ENCODE measurements around the gene SHANK3.

The SHANK3 gene

DNA sequence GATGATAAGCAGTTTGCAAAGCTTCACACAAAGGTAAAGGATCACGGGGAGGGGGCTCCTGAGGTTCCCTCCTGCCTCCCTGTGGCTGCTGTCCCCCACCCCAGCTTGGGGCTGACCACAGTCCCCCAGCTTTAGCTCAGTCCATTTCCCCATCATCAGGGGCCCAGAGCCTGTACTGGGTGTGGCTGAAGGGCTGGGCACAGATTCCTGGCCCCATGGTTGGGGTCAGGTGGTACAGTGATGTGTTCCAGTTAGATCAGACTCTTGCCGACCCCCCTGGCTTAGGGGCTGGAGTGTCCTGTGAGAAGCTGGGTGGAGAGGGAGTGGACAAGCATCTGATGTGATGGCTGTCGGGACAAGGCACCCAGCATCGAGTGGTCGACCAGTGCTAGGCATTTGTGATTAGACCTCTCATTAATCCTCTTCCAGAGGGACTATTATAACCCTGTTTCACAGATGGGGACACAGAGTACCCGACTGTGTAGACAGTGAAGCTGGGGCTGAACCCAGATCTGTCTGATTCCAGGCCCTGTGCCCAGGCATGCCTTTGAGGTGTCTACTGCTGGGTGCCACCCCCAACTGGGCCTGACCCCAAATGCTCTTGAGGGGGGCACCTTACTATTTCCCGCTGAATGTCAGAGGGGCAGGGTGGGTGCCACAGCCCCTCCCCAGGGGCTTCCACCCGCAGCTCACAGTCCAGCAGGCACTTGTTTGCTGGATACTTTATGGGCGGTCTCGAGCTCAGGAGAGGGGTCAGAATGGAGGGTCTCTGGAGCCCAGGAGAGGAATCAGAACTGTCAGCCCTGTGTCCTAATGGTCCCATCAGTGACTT lies 4.3 kb downstream of the SHANK3 start:
- ATAC-seq (replicated peaks; ENCODE audit: extremely low read depth, poor library complexity, severe bottlenecking) (no peak), DNase-seq (ENCODE audit: low spot score in 2 of 2) (no peak)
- H3K9me3 Mint-ChIP-seq: no peaks in the 10 kb centered on the region
- no peak overlapping the region for H3K27ac Mint-ChIP-seq (ENCODE audit: low read depth)
- H3K27me3 Mint-ChIP-seq: peaks cover 34% of the 10 kb centered on the region
- no peak overlapping the region for H3K4me3 Mint-ChIP-seq
- peaks cover 9% of the 10 kb centered on the region for H3K4me1 Mint-ChIP-seq
- H3K36me3 Mint-ChIP-seq (ENCODE audit: insufficient read depth): no peaks in the 10 kb centered on the region

DNA sequence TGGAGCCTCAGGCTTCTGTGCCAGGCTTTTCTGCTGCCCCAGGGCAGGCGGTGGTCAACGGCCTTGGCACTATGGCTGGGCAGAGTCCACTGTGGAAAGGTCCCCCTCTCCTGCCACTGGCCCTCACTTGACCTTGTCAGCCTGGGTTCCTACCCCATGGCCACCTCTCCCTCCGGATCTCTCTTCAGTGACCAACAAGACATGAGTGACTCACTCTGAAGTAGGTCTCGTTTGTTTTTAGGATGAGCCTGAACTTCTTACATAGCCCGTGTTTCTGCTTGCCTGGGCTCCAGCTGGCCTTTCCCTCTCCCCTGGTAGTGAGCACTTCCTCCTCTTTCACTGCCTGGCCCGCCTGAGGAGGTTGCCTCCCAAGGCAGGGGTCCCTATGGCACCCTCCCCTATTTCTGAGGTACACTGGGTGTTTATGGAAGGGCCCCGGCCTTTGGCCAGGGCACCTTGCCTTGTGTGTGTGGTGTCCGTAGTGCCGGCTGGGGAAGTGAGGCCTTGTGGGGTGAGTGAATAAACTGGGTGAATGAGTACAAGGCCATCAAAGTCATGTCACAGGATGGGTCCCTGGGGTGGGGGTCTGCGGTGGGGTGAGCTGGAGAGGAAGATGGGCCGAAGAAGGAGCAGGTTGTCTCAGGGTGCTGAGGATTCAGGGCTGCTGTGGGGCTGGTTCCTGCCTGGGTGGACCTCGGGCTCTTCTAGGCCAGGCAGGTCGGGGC lies 5.0 kb downstream of the SHANK3 start:
- peaks cover 26% of the 10 kb centered on the region for H3K27me3 Mint-ChIP-seq
- peaks cover 7% of the 10 kb centered on the region for H3K4me1 Mint-ChIP-seq
- H3K4me3 Mint-ChIP-seq: no peak overlapping the region
- DNase-seq (ENCODE audit: low spot score in 2 of 2) (no peak), ATAC-seq (replicated peaks; ENCODE audit: extremely low read depth, poor library complexity, severe bottlenecking) (no peak)
- no peaks in the 10 kb centered on the region for H3K36me3 Mint-ChIP-seq (ENCODE audit: insufficient read depth)
- H3K9me3 Mint-ChIP-seq: no peaks in the 10 kb centered on the region
- peak overlapping the region; percentile 76 for H3K27ac Mint-ChIP-seq (ENCODE audit: low read depth)

- H3K27ac Mint-ChIP-seq (ENCODE audit: low read depth): peak overlapping the region; percentile 76
- DNase-seq (ENCODE audit: low spot score in 2 of 2): peak in 1 of 2 donors; percentile 7
- H3K4me3 Mint-ChIP-seq: no peak overlapping the region
- H3K27me3 Mint-ChIP-seq: peaks cover 21% of the 10 kb centered on the region
- no peaks in the 10 kb centered on the region for H3K36me3 Mint-ChIP-seq (ENCODE audit: insufficient read depth)
- no peak for ATAC-seq (replicated peaks; ENCODE audit: extremely low read depth, poor library complexity, severe bottlenecking)
- peaks cover 1% of the 10 kb centered on the region for H3K4me1 Mint-ChIP-seq
- no peaks in the 10 kb centered on the region for H3K9me3 Mint-ChIP-seq
Measured at GRCh38 chr22:50678218-50678650, 5.6 kb downstream of the SHANK3 start.

DNA sequence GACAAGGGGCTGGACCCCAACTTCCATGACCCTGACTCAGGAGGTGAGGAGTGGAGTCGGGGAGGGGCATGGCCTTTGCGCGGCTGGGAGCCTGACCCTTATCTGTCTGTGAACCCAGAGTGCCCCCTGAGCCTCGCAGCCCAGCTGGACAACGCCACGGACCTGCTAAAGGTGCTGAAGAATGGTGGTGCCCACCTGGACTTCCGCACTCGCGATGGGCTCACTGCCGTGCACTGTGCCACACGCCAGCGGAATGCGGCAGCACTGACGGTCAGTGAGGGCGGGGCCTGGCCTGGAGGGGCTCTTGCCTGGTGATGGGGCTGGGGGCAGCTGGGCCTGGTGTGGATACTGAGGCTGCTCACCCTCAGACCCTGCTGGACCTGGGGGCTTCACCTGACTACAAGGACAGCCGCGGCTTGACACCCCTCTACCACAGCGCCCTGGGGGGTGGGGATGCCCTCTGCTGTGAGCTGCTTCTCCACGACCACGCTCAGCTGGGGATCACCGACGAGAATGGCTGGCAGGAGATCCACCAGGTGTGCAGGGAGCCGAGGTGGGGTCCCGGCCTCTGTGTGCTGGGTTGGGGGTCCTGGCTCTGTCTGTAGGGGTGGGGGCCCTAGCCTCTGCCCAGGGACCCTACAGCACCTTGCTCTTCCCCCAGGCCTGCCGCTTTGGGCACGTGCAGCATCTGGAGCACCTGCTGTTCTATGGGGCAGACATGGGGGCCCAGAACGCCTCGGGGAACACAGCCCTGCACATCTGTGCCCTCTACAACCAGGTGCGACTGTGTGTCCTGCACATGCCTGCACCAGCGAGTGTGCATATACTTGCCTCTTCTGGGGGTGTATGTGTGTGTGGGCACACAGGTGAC lies 6.3 kb downstream of the SHANK3 start:
- DNase-seq (ENCODE audit: low spot score in 2 of 2): peak in 1 of 2 donors; percentile 8
- no peak overlapping the region for H3K4me3 Mint-ChIP-seq
- H3K27ac Mint-ChIP-seq (ENCODE audit: low read depth): peak overlapping the region; percentile 76
- H3K9me3 Mint-ChIP-seq: no peaks in the 10 kb centered on the region
- ATAC-seq (replicated peaks; ENCODE audit: extremely low read depth, poor library complexity, severe bottlenecking): no peak
- no peaks in the 10 kb centered on the region for H3K36me3 Mint-ChIP-seq (ENCODE audit: insufficient read depth)
- no peaks in the 10 kb centered on the region for H3K4me1 Mint-ChIP-seq
- H3K27me3 Mint-ChIP-seq: peaks cover 18% of the 10 kb centered on the region

GRCh38 chr22:50683086-50683993 lies 10.7 kb downstream of the SHANK3 start:
- no peak overlapping the region for H3K4me3 Mint-ChIP-seq
- DNase-seq (ENCODE audit: low spot score in 2 of 2) (no peak), ATAC-seq (replicated peaks; ENCODE audit: extremely low read depth, poor library complexity, severe bottlenecking) (no peak)
- no peaks in the 10 kb centered on the region for H3K9me3 Mint-ChIP-seq
- H3K27me3 Mint-ChIP-seq: no peaks in the 10 kb centered on the region
- no peaks in the 10 kb centered on the region for H3K4me1 Mint-ChIP-seq
- H3K36me3 Mint-ChIP-seq (ENCODE audit: insufficient read depth): no peaks in the 10 kb centered on the region
- H3K27ac Mint-ChIP-seq (ENCODE audit: low read depth): peak overlapping the region; percentile 35

- H3K4me3 Mint-ChIP-seq: no peak overlapping the region
- no peaks in the 10 kb centered on the region for H3K4me1 Mint-ChIP-seq
- H3K27me3 Mint-ChIP-seq: no peaks in the 10 kb centered on the region
- no peaks in the 10 kb centered on the region for H3K36me3 Mint-ChIP-seq (ENCODE audit: insufficient read depth)
- no peak for ATAC-seq (replicated peaks; ENCODE audit: extremely low read depth, poor library complexity, severe bottlenecking)
- no peak for DNase-seq (ENCODE audit: low spot score in 2 of 2)
- H3K27ac Mint-ChIP-seq (ENCODE audit: low read depth): no peak overlapping the region
- H3K9me3 Mint-ChIP-seq: no peaks in the 10 kb centered on the region
Measured at GRCh38 chr22:50683994-50684371, 11.4 kb downstream of the SHANK3 start.

DNA sequence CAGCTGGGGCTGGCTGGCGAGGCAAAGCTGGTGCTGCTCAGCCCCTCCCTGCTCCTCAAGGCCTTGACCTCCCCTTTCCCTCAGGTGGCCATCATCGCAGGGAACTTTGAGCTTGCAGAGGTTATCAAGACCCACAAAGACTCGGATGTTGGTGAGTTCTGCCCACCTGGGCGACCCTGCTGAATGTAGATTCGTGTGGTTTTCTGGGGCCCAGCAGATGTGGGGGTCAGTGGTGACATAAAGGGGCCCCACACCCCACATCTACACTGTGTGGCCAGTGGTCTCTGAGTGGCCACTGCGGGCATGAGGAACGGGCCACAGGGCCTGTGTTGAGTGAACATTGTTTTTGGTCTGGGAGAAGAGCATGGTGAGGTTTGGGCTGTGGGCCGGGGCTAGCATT lies 11.9 kb downstream of the SHANK3 start:
- no peaks in the 10 kb centered on the region for H3K36me3 Mint-ChIP-seq (ENCODE audit: insufficient read depth)
- no peaks in the 10 kb centered on the region for H3K27me3 Mint-ChIP-seq
- ATAC-seq (replicated peaks; ENCODE audit: extremely low read depth, poor library complexity, severe bottlenecking): no peak
- H3K9me3 Mint-ChIP-seq: no peaks in the 10 kb centered on the region
- no peak overlapping the region for H3K4me3 Mint-ChIP-seq
- H3K27ac Mint-ChIP-seq (ENCODE audit: low read depth): no peak overlapping the region
- no peaks in the 10 kb centered on the region for H3K4me1 Mint-ChIP-seq
- DNase-seq (ENCODE audit: low spot score in 2 of 2): no peak

DNA sequence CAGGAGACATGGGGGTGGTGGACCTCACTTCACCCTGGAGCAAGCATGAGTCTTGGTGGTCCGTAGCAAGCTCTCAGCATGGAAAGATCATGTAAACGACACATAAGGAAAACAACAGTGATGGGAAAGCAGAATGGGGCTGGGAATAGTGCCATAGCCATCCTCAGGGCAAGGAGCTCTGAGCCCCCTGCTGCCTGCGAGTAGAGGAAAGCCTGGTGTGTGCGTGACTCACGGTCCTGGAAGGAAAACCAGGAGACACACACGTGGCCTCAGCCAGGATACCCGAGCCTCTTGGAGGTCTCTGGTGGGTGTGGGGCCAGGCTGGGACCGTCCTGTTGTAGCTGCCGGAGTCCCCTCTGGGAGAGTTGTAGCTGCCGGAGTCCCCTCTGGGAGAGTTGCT lies 12.4 kb downstream of the SHANK3 start:
- H3K4me3 Mint-ChIP-seq: no peak overlapping the region
- no peak for ATAC-seq (replicated peaks; ENCODE audit: extremely low read depth, poor library complexity, severe bottlenecking)
- no peaks in the 10 kb centered on the region for H3K27me3 Mint-ChIP-seq
- no peaks in the 10 kb centered on the region for H3K4me1 Mint-ChIP-seq
- DNase-seq (ENCODE audit: low spot score in 2 of 2): no peak
- no peaks in the 10 kb centered on the region for H3K9me3 Mint-ChIP-seq
- no peak overlapping the region for H3K27ac Mint-ChIP-seq (ENCODE audit: low read depth)
- H3K36me3 Mint-ChIP-seq (ENCODE audit: insufficient read depth): no peaks in the 10 kb centered on the region

DNA sequence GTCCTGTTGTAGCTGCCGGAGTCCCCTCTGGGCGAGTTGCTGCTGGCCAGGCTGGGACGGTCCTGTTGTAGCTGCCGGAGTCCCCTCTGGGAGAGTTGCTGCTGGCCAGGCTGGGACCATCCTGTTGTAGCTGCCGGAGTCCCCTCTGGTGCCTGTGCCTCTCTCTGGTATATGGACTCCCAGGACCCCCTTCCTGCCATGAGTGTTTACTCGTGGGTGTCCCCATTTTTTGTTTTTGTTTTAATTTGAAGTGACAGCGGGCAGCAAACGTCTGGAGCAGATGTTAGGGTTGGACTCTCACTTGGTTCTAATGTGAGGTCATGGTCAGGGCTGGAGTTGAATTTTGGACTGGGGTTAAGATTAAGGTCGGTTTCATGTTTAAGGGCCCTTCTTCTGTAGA lies 14.2 kb downstream of the SHANK3 start:
- no peaks in the 10 kb centered on the region for H3K9me3 Mint-ChIP-seq
- H3K27me3 Mint-ChIP-seq: no peaks in the 10 kb centered on the region
- DNase-seq (ENCODE audit: low spot score in 2 of 2): no peak
- H3K4me1 Mint-ChIP-seq: no peaks in the 10 kb centered on the region
- H3K4me3 Mint-ChIP-seq: no peak overlapping the region
- peaks cover 2% of the 10 kb centered on the region for H3K36me3 Mint-ChIP-seq (ENCODE audit: insufficient read depth)
- ATAC-seq (replicated peaks; ENCODE audit: extremely low read depth, poor library complexity, severe bottlenecking): no peak
- no peak overlapping the region for H3K27ac Mint-ChIP-seq (ENCODE audit: low read depth)

DNA sequence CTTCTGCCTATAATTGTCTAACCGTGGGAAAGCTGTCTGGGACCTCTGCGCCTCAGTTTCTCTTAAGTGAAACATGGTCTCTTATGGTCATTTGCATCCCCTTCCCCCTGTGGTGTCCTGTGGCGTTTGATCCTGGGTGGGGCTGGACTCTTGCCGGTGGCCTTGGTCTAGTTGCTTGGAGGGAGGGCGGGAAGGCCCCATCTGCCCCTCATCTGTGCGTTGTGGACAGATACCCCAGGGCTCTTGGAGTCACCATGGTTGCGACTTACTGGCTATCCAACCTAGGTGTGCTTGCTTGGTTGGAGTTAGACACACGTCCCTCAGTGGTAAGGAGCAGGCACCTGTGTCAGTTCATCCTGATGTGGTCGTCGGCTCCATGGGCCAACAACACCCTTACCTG lies 15.2 kb downstream of the SHANK3 start:
- DNase-seq (ENCODE audit: low spot score in 2 of 2) (no peak), ATAC-seq (replicated peaks; ENCODE audit: extremely low read depth, poor library complexity, severe bottlenecking) (no peak)
- no peaks in the 10 kb centered on the region for H3K4me1 Mint-ChIP-seq
- H3K9me3 Mint-ChIP-seq: no peaks in the 10 kb centered on the region
- no peak overlapping the region for H3K4me3 Mint-ChIP-seq
- no peak overlapping the region for H3K27ac Mint-ChIP-seq (ENCODE audit: low read depth)
- peaks cover 2% of the 10 kb centered on the region for H3K36me3 Mint-ChIP-seq (ENCODE audit: insufficient read depth)
- H3K27me3 Mint-ChIP-seq: no peaks in the 10 kb centered on the region

DNA sequence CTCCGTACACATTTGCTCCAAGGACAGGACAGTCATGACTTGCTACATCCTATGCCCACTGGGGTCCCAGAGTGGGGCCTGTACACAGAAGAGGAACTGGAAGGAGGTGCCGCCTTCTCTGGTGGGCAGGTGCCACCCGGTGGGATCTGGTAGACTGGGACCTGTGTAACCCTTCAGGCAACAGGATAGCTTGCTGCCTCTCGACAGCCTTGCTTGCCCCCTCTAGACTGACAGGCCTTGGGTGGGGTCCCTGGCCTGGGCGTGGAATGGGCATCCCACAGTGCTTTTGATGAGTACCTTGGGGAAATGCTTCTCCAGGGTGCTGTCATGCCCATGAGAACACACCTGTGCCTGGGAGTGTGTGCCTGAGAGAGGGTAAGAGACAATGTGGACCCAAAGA lies 15.8 kb downstream of the SHANK3 start:
- no peak overlapping the region for H3K27ac Mint-ChIP-seq (ENCODE audit: low read depth)
- no peaks in the 10 kb centered on the region for H3K9me3 Mint-ChIP-seq
- DNase-seq (ENCODE audit: low spot score in 2 of 2): no peak
- no peak for ATAC-seq (replicated peaks; ENCODE audit: extremely low read depth, poor library complexity, severe bottlenecking)
- H3K36me3 Mint-ChIP-seq (ENCODE audit: insufficient read depth): peaks cover 2% of the 10 kb centered on the region
- H3K4me3 Mint-ChIP-seq: no peak overlapping the region
- H3K4me1 Mint-ChIP-seq: no peaks in the 10 kb centered on the region
- no peaks in the 10 kb centered on the region for H3K27me3 Mint-ChIP-seq

GRCh38 chr22:50691521-50691920 lies 18.9 kb downstream of the SHANK3 start:
- Mint-ChIP-seq H3K36me3 (ENCODE audit: insufficient read depth) (peaks cover 2% of the 10 kb centered on the region), H3K4me3 (no peak overlapping the region), H3K9me3 (no peaks in the 10 kb centered on the region), H3K27ac (ENCODE audit: low read depth) (no peak overlapping the region), H3K27me3 (no peaks in the 10 kb centered on the region), H3K4me1 (no peaks in the 10 kb centered on the region)
- no peak for ATAC-seq (replicated peaks; ENCODE audit: extremely low read depth, poor library complexity, severe bottlenecking)
- DNase-seq (ENCODE audit: low spot score in 2 of 2): no peak
